GM12872 (cell line): ENCODE data around the gene TRIM52.

Source experiments
- CTCF ChIP-seq: IDR thresholded peaks from 3 replicates; pipeline ENCODE4 v1.5.1; 2011; ENCODE audit warnings: low read depth, mild to moderate bottlenecking, low read length, moderate library complexity; ENCODE audit not compliant: insufficient read depth

TRIM52 gene

GRCh38 chr5:181260720-181261319 lies at the start of gene TRIM52:
Gene TRIM52 (minus strand): TSS chr5:181261143. CDS start chr5:181260813, 330 bp downstream.
- peak; percentile 22; the same call in 1 of the 3 replicates for TF ChIP-seq CTCF

- TF ChIP-seq CTCF = no peak
Measured at GRCh38 chr5:181283347-181283746, 22.4 kb upstream of the TRIM52 start.

GRCh38 chr5:181282874-181283273 lies 21.9 kb upstream of the TRIM52 start:
- no peak for TF ChIP-seq CTCF

GRCh38 chr5:181281984-181282316 lies 21.0 kb upstream of the TRIM52 start:
- TF ChIP-seq CTCF = no peak

- TF ChIP-seq CTCF = no peak
Measured at GRCh38 chr5:181281077-181281983, 20.4 kb upstream of the TRIM52 start.

GRCh38 chr5:181280251-181280762 lies 19.4 kb upstream of the TRIM52 start:
- no peak for TF ChIP-seq CTCF

- peak; percentile 35; the same call in 1 of the 3 replicates for TF ChIP-seq CTCF
Measured at GRCh38 chr5:181273433-181273744, 12.4 kb upstream of the TRIM52 start.
